22Rv1 (cell line): Measurements from ENCODE around the gene APOM.
A peak's percentile ranks its signal among the peaks of the same experiment; 100 is the strongest.

ENCODE experiments used
- H3K27ac ChIP-seq: fragments of 450-650 bp; 2 replicates; pipeline ENCODE4 v1.5.1; 2017
- ZFX ChIP-seq: fragments of 450-650 bp; IDR thresholded peaks from 2 replicates; pipeline ENCODE4 v1.6.1; 2017; ENCODE audit warnings: antibody characterized with exemption, borderline replicate concordance
- TF ChIP-seq, protein P1 (sequence below): fragments of 450-650 bp; IDR thresholded peaks from 2 replicates; pipeline ENCODE4 v1.5.1; 2017; ENCODE audit warnings: mild to moderate bottlenecking

The APOM gene

DNA sequence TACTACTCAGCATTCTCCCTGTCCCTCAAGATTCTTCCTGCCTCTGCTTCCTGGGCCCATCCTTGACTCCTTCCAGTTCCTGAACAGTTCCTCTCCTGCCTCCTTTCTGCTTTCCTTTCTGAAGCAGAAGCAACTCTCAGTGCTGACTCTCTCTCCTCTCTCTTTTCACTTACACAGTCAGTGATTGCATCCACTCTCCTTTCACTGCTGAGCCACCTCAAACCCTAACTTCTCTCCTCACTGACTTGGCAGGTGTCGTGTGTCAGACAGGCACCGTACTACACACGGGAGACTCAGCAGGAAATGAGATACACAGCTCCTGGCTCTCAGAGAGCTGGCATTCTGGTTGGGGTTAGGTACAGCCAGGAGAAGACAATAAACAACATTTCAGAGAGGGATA is 41.9 kb downstream of the APOM start:
- H3K27ac ChIP-seq, result no peak overlapping the region
- no peak for TF ChIP-seq ZFX
- TF ChIP-seq, protein P1, sequence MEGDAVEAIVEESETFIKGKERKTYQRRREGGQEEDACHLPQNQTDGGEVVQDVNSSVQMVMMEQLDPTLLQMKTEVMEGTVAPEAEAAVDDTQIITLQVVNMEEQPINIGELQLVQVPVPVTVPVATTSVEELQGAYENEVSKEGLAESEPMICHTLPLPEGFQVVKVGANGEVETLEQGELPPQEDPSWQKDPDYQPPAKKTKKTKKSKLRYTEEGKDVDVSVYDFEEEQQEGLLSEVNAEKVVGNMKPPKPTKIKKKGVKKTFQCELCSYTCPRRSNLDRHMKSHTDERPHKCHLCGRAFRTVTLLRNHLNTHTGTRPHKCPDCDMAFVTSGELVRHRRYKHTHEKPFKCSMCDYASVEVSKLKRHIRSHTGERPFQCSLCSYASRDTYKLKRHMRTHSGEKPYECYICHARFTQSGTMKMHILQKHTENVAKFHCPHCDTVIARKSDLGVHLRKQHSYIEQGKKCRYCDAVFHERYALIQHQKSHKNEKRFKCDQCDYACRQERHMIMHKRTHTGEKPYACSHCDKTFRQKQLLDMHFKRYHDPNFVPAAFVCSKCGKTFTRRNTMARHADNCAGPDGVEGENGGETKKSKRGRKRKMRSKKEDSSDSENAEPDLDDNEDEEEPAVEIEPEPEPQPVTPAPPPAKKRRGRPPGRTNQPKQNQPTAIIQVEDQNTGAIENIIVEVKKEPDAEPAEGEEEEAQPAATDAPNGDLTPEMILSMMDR, result no peak

GRCh38 chr6:31700740-31701401 is 45.2 kb downstream of the APOM start:
- TF ChIP-seq, protein P1, result no peak
- no peak for TF ChIP-seq ZFX

GRCh38 chr6:31701666-31702404 is 46.1 kb downstream of the APOM start:
- peak overlapping the region; percentile 72; the same call in 1 of the 2 replicates for H3K27ac ChIP-seq

More at GRCh38 chr6:31700740-31701401, 45.2 kb downstream of the APOM start:
- no peak overlapping the region for H3K27ac ChIP-seq

DNA sequence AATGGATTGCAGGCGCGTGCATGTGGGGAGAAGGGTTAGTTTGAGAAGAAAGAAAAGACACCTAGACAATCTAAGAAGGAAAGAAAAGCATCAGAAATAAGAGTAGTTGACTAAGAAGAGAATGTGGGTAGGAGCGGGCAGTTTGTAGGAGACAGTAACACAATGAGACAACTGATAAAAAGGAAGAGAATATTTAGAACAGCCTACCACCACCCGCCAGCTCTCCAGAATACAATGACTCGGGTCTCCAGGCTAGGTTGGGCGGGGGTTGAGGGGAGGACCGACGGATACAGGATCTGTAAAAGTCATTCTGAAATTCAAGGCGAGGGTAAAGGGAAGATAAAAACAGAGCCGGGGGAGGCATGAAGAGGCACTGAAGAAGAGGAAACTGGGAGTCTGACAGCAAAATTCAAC is 46.7 kb downstream of the APOM start:
- peak overlapping the region; percentile 72 for H3K27ac ChIP-seq
- TF ChIP-seq, protein P1, result no peak
- no peak for TF ChIP-seq ZFX

More at GRCh38 chr6:31701666-31702404, 46.1 kb downstream of the APOM start:
- TF ChIP-seq, protein P1, result no peak
- no peak for TF ChIP-seq ZFX

DNA sequence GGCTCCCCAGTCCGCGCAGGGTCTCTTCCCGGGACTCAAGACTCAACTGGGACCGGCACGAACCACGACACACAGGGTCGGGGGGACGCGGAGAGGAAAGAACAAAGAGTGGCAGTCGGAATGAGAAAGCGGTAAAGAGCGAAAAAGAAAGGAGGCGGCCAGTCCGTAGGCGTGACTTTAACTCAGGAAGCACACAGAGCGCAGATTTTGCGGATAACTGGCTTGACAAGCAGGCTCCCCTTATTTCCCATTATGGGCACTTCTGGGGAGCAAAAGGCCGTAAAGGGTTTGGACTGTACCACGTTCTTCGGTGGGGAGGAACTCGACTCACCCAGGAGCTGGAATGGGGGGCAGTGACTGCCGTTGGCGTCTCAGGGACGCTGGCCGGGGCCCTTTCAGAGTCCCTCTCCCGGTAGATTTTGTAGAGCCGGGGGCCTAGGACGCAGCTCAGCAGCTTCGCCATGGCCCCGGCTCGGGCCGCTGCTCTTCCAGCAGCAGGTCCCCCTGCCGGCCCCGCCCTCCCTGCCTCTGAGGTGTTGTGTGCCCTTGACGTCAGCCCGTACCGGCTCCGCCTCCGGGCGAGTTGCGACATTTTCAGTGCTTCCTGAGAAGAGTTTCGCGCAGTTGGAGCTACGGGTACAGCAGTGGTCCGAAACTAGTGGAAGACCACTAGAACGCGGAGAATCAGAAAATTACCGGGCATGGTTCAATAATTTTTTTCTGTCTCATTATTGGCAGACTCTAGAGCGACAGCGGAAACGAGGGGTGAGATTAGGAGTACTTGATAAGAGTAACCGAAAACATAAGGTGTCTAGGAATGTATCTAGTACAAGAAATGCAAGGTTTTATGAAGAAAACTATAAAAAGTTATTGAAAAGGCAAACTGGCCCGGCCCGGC is 47.4 kb downstream of the APOM start, which contains the start of gene ABHD16A:
Gene ABHD16A, minus strand, starts transcription at position 506 of the 898 bp plus-strand sequence. Its CDS starts 43 bp downstream, at position 463.
- peak within 1 kb of the TSS; percentile 72 for H3K27ac ChIP-seq
- TF ChIP-seq, protein P1, result no peak
- no peak for TF ChIP-seq ZFX

DNA sequence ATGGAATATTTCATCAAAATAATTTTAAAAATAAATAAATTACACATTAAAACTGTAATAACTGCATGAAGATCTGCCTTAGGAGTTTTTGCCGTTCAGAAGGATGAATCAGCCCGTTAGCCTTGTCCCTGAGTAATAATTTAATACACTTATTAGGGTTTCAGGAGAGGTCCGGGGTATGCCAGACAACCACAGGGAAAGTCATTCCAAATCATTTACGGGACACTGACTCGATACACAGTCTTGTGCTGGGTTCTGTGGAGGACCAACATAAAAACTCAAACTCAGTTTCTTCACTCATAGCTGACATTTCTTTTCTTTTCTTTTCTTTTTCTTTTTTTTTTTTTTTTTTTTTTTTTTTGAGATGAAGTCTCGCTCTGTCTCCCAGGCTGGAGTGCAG is 50.2 kb downstream of the APOM start:
- TF ChIP-seq ZFX, result no peak
- TF ChIP-seq, protein P1, result no peak

More for the DNA sequence above, 50.2 kb downstream of the APOM start:
- H3K27ac ChIP-seq, result no peak overlapping the region
